Trophoblast cell (in vitro differentiated cells and primary cell): Measurements from ENCODE around the gene BLM.
A peak's percentile ranks its signal among the peaks of the same experiment; 100 is the strongest.

Experiments
- DNase-seq, 2 donors: peaks; one replicate each; pipeline ENCODE4 v3.0.0-alpha.2; 2016
- H2AFZ ChIP-seq: 2 replicates; pipeline ENCODE4 v1.6.1; 2013; ENCODE audit warnings: low read length, moderate library complexity, mild to moderate bottlenecking; ENCODE audit not compliant: insufficient read depth, poor library complexity
- H2AK5ac ChIP-seq: 2 replicates; pipeline ENCODE4 v1.6.1; 2013; ENCODE audit warnings: mild to moderate bottlenecking, low read length
- H2BK120ac ChIP-seq: 2 replicates; pipeline ENCODE4 v1.6.1; 2013; ENCODE audit warnings: low read length, mild to moderate bottlenecking, moderate library complexity; ENCODE audit not compliant: insufficient read depth, poor library complexity
- H2BK12ac ChIP-seq: 2 replicates; pipeline ENCODE4 v1.6.1; 2013; ENCODE audit warnings: mild to moderate bottlenecking, low read length, moderate library complexity
- H2BK5ac ChIP-seq: 2 replicates; pipeline ENCODE4 v1.6.1; 2013; ENCODE audit warnings: low read length, low read depth, moderate library complexity, mild to moderate bottlenecking; ENCODE audit not compliant: poor library complexity
- H3K14ac ChIP-seq: 2 replicates; pipeline ENCODE4 v1.6.1; 2013; ENCODE audit warnings: mild to moderate bottlenecking, low read length
- H3K18ac ChIP-seq: 2 replicates; pipeline ENCODE4 v1.6.1; 2013; ENCODE audit warnings: mild to moderate bottlenecking, low read length
- H3K23ac ChIP-seq: 2 replicates; pipeline ENCODE4 v1.6.1; 2013; ENCODE audit warnings: low read length
- H3K27ac ChIP-seq: 2 replicates; pipeline ENCODE4 v1.5.1; 2013; ENCODE audit warnings: low read depth, mild to moderate bottlenecking, inconsistent platforms, low read length, moderate library complexity
- H3K27me3 ChIP-seq: 2 replicates; pipeline ENCODE4 v1.6.1; 2013; ENCODE audit warnings: inconsistent platforms, mild to moderate bottlenecking, low read length, moderate library complexity; ENCODE audit not compliant: insufficient read depth
- H3K36me3 ChIP-seq, 2 experiments: 1 replicate in 1 of 2; 2 replicates in 1 of 2; pipeline ENCODE4 v1.6.1; 2013; ENCODE audit warnings: low read length in 2 of 2, mild to moderate bottlenecking in 2 of 2, moderate library complexity in 1 of 2; ENCODE audit not compliant: insufficient read depth in 2 of 2, control insufficient read depth in 1 of 2
- H3K4ac ChIP-seq: 2 replicates; pipeline ENCODE4 v1.6.1; 2013; ENCODE audit warnings: low read depth, mild to moderate bottlenecking, low read length, moderate library complexity
- H3K4me1 ChIP-seq, 2 experiments: 1 replicate in 1 of 2; 2 replicates in 1 of 2; pipeline ENCODE4 v1.6.1; 2013; ENCODE audit warnings: low read length in 2 of 2, mild to moderate bottlenecking in 2 of 2, moderate library complexity in 1 of 2; ENCODE audit not compliant: insufficient read depth in 2 of 2, control insufficient read depth in 1 of 2
- H3K4me2 ChIP-seq: 2 replicates; pipeline ENCODE4 v1.6.1; 2013; ENCODE audit warnings: inconsistent platforms, mild to moderate bottlenecking, low read length, moderate library complexity
- H3K4me3 ChIP-seq: 2 replicates; pipeline ENCODE4 v1.5.1; 2013; ENCODE audit warnings: mild to moderate bottlenecking, low read depth, low read length, inconsistent platforms
- H3K79me1 ChIP-seq: one replicate; pipeline ENCODE4 v1.6.1; 2013; ENCODE audit warnings: low read length
- H3K79me2 ChIP-seq: 2 replicates; pipeline ENCODE4 v1.6.1; 2013; ENCODE audit warnings: low read length, mild to moderate bottlenecking; ENCODE audit not compliant: control insufficient read depth, insufficient read depth, poor library complexity
- H3K9ac ChIP-seq: 2 replicates; pipeline ENCODE4 v1.6.1; 2013; ENCODE audit warnings: mild to moderate bottlenecking, low read length
- H3K9me3 ChIP-seq: 2 replicates; pipeline ENCODE4 v1.6.1; 2013; ENCODE audit warnings: low read depth, mild to moderate bottlenecking, control low read depth, inconsistent platforms, low read length; ENCODE audit not compliant: insufficient read depth
- H4K12ac ChIP-seq: 2 replicates; pipeline ENCODE4 v1.6.1; 2013; ENCODE audit warnings: low read depth, mild to moderate bottlenecking, low read length, moderate library complexity
- H4K8ac ChIP-seq: 2 replicates; pipeline ENCODE4 v1.6.1; 2013; ENCODE audit warnings: low read depth, mild to moderate bottlenecking, low read length, moderate library complexity
- H4K91ac ChIP-seq: one replicate; pipeline ENCODE4 v1.6.1; 2013; ENCODE audit warnings: low read depth, mild to moderate bottlenecking, low read length, moderate library complexity
- WGBS: extraction: QIAGEN DNeasy Blood & Tissue Kit; methylation state at CpG from one replicate; pipeline ENCODE4 v1.1.7; 2013; ENCODE audit warnings: missing lambda C conversion rate; ENCODE audit not compliant: insufficient read length, insufficient coverage; ENCODE audit errors: extremely low coverage; 5-methylcytosine and 5-hydroxymethylcytosine counted together

Gene BLM

GRCh38 chr15:90761629-90762028, 44.5 kb downstream of the BLM start:
- no peak overlapping the region for H3K4me2 ChIP-seq
- H3K79me1 ChIP-seq, result no peaks in the 10 kb centered on the region
- no peaks in the 10 kb centered on the region for H3K4me1 ChIP-seq
- H4K12ac ChIP-seq, result no peak overlapping the region
- H2BK120ac ChIP-seq, result no peak overlapping the region
- H2BK12ac ChIP-seq, result no peak overlapping the region
- H3K4ac ChIP-seq, result no peak overlapping the region
- H3K14ac ChIP-seq, result no peak overlapping the region
- no peaks in the 10 kb centered on the region for H3K79me2 ChIP-seq
- H3K9me3 ChIP-seq, result no peaks in the 10 kb centered on the region
- H3K36me3 ChIP-seq, result peaks cover 3 to 8% of the 10 kb centered on the region in 2 experiments
- H2BK5ac ChIP-seq, result no peak overlapping the region
- H3K9ac ChIP-seq, result no peak overlapping the region
- H3K4me3 ChIP-seq, result no peak overlapping the region
- H2AFZ ChIP-seq, result no peak overlapping the region
- no peak for DNase-seq
- no peak overlapping the region for H3K27ac ChIP-seq
- H3K18ac ChIP-seq, result no peak overlapping the region
- WGBS, result 100% methylated on average over 1 of the region's 3 CpGs
- H3K23ac ChIP-seq, result no peak overlapping the region
- H2AK5ac ChIP-seq, result no peak overlapping the region
- H3K27me3 ChIP-seq, result no peaks in the 10 kb centered on the region
- no peak overlapping the region for H4K8ac ChIP-seq
- H4K91ac ChIP-seq, result no peak overlapping the region

GRCh38 chr15:90762109-90762508, 45.0 kb downstream of the BLM start:
- Histone ChIP-seq H3K23ac (no peak overlapping the region), H3K9ac (no peak overlapping the region), H3K18ac (no peak overlapping the region), H3K4me3 (no peak overlapping the region), H3K4me1 (no peaks in the 10 kb centered on the region), H3K9me3 (no peaks in the 10 kb centered on the region), H3K4me2 (no peak overlapping the region), H4K8ac (no peak overlapping the region), H3K79me1 (no peaks in the 10 kb centered on the region), H4K91ac (no peak overlapping the region), H4K12ac (no peak overlapping the region), H2BK120ac (no peak overlapping the region), H3K79me2 (no peaks in the 10 kb centered on the region), H2BK12ac (no peak overlapping the region), H3K36me3 (peaks cover 3 to 8% of the 10 kb centered on the region in 2 experiments), H3K27me3 (no peaks in the 10 kb centered on the region), H2AK5ac (no peak overlapping the region), H3K14ac (no peak overlapping the region), H3K27ac (no peak overlapping the region), H3K4ac (no peak overlapping the region), H2BK5ac (no peak overlapping the region), H2AFZ (no peak overlapping the region)
- peak; percentile 23 to 42 for DNase-seq
- no CpG with 5 or more reads among the region's 6 CpGs for WGBS

GRCh38 chr15:90763366-90764099, 46.4 kb downstream of the BLM start:
- H3K14ac ChIP-seq, result no peak overlapping the region
- no peaks in the 10 kb centered on the region for H3K27me3 ChIP-seq
- H3K4me3 ChIP-seq, result no peak overlapping the region
- H3K18ac ChIP-seq, result no peak overlapping the region
- H2BK12ac ChIP-seq, result no peak overlapping the region
- no peak overlapping the region for H2BK5ac ChIP-seq
- no peak overlapping the region for H3K9ac ChIP-seq
- WGBS, result no CpG with 5 or more reads among the region's 4 CpGs
- no peak overlapping the region for H3K4me2 ChIP-seq
- H3K36me3 ChIP-seq, result peaks cover 2 to 8% of the 10 kb centered on the region in 2 experiments
- H2AK5ac ChIP-seq, result no peak overlapping the region
- H3K79me2 ChIP-seq, result no peaks in the 10 kb centered on the region
- no peak overlapping the region for H4K12ac ChIP-seq
- DNase-seq, result no peak
- H3K9me3 ChIP-seq, result no peaks in the 10 kb centered on the region
- H4K8ac ChIP-seq, result no peak overlapping the region
- H4K91ac ChIP-seq, result no peak overlapping the region
- H2AFZ ChIP-seq, result no peak overlapping the region
- no peak overlapping the region for H3K23ac ChIP-seq
- H3K27ac ChIP-seq, result no peak overlapping the region
- no peaks in the 10 kb centered on the region for H3K79me1 ChIP-seq
- no peak overlapping the region for H2BK120ac ChIP-seq
- no peaks in the 10 kb centered on the region for H3K4me1 ChIP-seq
- H3K4ac ChIP-seq, result no peak overlapping the region

GRCh38 chr15:90765531-90765930, 48.4 kb downstream of the BLM start:
- Histone ChIP-seq H3K4me2 (no peak overlapping the region), H3K23ac (no peak overlapping the region), H4K91ac (no peak overlapping the region), H4K12ac (no peak overlapping the region), H3K79me2 (no peaks in the 10 kb centered on the region), H3K36me3 (peaks cover 2 to 10% of the 10 kb centered on the region in 2 experiments), H3K18ac (no peak overlapping the region), H4K8ac (no peak overlapping the region), H3K4ac (no peak overlapping the region), H3K27ac (no peak overlapping the region), H2AK5ac (no peak overlapping the region), H3K9ac (no peak overlapping the region), H2BK5ac (no peak overlapping the region), H3K79me1 (no peaks in the 10 kb centered on the region), H3K9me3 (no peaks in the 10 kb centered on the region), H2AFZ (no peak overlapping the region), H3K4me1 (no peaks in the 10 kb centered on the region), H2BK12ac (no peak overlapping the region), H2BK120ac (no peak overlapping the region), H3K14ac (no peak overlapping the region), H3K4me3 (no peak overlapping the region), H3K27me3 (no peaks in the 10 kb centered on the region)
- DNase-seq, result no peak
- WGBS, result no CpG with 5 or more reads among the region's 2 CpGs
